SU-DHL-6 (cell line): ENCODE measurements around the gene HECTD4.

ENCODE experiments used
- CTCF ChIP-seq: fragments of 200-600 bp; sonication (generic); IDR thresholded peaks from one replicate; pipeline ENCODE4 v1.5.1; 2017; ENCODE audit warnings: antibody characterized with exemption, mild to moderate bottlenecking, low read length, moderate library complexity; ENCODE audit not compliant: insufficient read depth, poor library complexity, severe bottlenecking
- EZH2phosphoT487 ChIP-seq: fragments of 200-600 bp; sonication (generic), shearing (Covaris generic); conservative IDR thresholded peaks from 2 replicates; pipeline ENCODE4 v1.6.1; 2018; ENCODE audit warnings: mild to moderate bottlenecking, antibody characterized with exemption, low read length, moderate library complexity, mixed read lengths

- TF ChIP-seq EZH2phosphoT487 (no peak), CTCF (no peak)
Observed at GRCh38 chr12:112230136-112230535, 152.1 kb downstream of the HECTD4 start.
